Lower leg skin (tissue), 4 donors: ENCODE data around the gene S100G. TPM values are rescaled to one million over a fixed set of nuclear protein-coding genes. Genes with fewer than 3 reads are reported as not detected.
"Not testable (repeated sequence)": the region's sequence is repeated elsewhere in the genome, so short reads cannot be mapped to it uniquely, and the experiment has no call there.

ENCODE experiments used
- DNase-seq, 2 donors: peaks; one replicate each; pipeline ENCODE4 v3.0.0-alpha.2; 2019; ENCODE audit warnings: low spot score in 2 of 2
- H3K4me3 ChIP-seq: fragments of 200-600 bp; sonication (generic); 2 replicates; pipeline ENCODE4 v1.5.1; 2017; ENCODE audit warnings: mild to moderate bottlenecking, low read depth; ENCODE audit not compliant: poor library complexity, severe bottlenecking
- POLR2A ChIP-seq, 2 donors: fragments of 450-650 bp; IDR thresholded peaks; one replicate each; pipeline ENCODE4 v1.6.1; 2016 to 2017; ENCODE audit warnings: antibody characterized with exemption in 2 of 2, mild to moderate bottlenecking in 1 of 2, moderate library complexity in 1 of 2
- WGBS, 2 donors: methylation state at CpG; one replicate each; pipeline ENCODE4 v1.1.5; 2018; 5-methylcytosine and 5-hydroxymethylcytosine counted together
- intact Hi-C: fragments of 100-400 bp; cut with DNase I; formaldehyde crosslinking; loops from one replicate; pipeline ENCODE4 v1.15.0; 2023; ENCODE audit warnings: low total_unique reads
- total RNA-seq, 4 donors: library from RNA; depleted of rRNA; stranded (reverse); fragments of >200 nt; gene quantifications; one replicate each; pipeline ENCODE4 v1.1.0, GENCODE V29; 2016
- TF ChIP-seq, protein P1 (sequence below), 3 donors: fragments of 450-650 bp; IDR thresholded peaks; one replicate each; pipeline ENCODE4 v1.5.1; 2016; ENCODE audit warnings: antibody characterized with exemption in 3 of 3, mild to moderate bottlenecking in 3 of 3, moderate library complexity in 2 of 3

Gene S100G, protein sequence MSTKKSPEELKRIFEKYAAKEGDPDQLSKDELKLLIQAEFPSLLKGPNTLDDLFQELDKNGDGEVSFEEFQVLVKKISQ
- not detected for total RNA-seq

DNA sequence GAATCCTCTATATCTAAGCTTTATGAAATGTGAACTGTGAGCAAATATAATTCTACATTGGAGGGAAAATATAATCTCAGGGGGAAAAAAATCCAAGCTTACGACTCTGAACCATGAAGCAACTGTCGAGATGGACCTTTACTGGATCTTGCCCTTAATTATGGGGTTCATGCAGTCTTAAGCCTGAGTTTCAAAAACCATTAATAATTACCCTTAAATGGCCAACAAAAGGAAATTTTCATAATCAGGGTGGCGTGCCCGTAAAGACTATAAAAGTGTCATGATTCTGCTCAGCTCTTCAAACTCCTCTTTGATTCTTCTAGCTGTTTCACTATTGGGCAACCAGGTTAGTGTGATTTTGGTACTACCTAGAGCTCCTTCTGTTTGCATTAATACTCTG, at the start of gene S100G:
Gene S100G, plus strand, starts transcription at position 301 of the 400 bp plus-strand sequence. CDS start 849 bp downstream, outside the sequence.
- no peak for DNase-seq
- intact Hi-C loops: no loop called here
- no peak within 1 kb of the TSS for H3K4me3 ChIP-seq
- 95% methylated on average over 4 of the region's 4 CpGs for WGBS, 2 donors
- no peak for TF ChIP-seq POLR2A (IDR thresholded peaks at IDR 0.05)
- TF ChIP-seq, protein P1, sequence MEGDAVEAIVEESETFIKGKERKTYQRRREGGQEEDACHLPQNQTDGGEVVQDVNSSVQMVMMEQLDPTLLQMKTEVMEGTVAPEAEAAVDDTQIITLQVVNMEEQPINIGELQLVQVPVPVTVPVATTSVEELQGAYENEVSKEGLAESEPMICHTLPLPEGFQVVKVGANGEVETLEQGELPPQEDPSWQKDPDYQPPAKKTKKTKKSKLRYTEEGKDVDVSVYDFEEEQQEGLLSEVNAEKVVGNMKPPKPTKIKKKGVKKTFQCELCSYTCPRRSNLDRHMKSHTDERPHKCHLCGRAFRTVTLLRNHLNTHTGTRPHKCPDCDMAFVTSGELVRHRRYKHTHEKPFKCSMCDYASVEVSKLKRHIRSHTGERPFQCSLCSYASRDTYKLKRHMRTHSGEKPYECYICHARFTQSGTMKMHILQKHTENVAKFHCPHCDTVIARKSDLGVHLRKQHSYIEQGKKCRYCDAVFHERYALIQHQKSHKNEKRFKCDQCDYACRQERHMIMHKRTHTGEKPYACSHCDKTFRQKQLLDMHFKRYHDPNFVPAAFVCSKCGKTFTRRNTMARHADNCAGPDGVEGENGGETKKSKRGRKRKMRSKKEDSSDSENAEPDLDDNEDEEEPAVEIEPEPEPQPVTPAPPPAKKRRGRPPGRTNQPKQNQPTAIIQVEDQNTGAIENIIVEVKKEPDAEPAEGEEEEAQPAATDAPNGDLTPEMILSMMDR (IDR thresholded peaks at IDR 0.05): no peak

DNA sequence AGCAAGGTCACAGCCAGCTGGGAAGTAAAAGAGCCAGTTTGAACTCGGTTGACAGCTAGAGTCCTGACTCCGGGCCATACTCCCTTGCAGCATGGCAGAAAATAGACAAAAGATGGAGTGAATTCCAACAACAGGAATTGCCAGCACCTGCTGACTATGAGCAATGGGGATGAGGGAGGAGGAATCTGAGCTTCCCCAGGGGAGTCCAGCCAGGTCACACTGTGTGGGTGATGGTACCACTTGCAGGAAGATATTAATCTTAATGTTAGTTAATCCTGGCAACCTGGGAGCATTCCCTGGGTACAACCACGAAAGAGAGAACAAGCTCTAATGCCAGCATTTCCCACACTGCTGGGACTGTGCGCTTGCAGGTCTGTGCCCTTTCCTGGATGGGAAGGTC, 48.1 kb upstream of the S100G start:
- intact Hi-C loops: no loop called here
- no peak for TF ChIP-seq POLR2A (IDR thresholded peaks at IDR 0.05)
- TF ChIP-seq, protein P1 (IDR thresholded peaks at IDR 0.05): no peak
- no peak for DNase-seq
- WGBS, 2 donors: 70 to 80% methylated on average over 4 of the region's 4 CpGs
- H3K4me3 ChIP-seq: no peak overlapping the region

DNA sequence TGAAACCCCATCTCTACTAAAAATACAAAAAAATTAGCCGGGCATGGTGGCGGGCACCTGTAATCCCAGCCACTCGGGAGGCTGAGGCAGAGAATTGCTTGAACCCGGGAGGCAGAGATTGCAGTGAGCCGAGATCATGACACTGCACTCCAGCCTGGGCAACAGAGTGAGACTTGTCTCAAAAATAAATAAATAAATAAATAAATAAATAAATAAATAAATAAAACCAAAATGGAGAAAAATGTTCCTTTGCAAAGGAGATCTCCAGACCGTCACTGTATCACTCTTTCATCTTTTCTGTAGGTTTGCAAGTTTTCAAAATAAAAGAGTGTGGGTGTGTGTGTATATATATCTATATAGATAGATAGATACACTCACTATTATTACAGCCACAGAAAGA, 46.7 kb upstream of the S100G start:
- H3K4me3 ChIP-seq, DNase-seq, intact Hi-C loops: not testable (repeated sequence)
- WGBS, 2 donors: 96 to 98% methylated on average over 5 to 6 of the region's 6 CpGs

DNA sequence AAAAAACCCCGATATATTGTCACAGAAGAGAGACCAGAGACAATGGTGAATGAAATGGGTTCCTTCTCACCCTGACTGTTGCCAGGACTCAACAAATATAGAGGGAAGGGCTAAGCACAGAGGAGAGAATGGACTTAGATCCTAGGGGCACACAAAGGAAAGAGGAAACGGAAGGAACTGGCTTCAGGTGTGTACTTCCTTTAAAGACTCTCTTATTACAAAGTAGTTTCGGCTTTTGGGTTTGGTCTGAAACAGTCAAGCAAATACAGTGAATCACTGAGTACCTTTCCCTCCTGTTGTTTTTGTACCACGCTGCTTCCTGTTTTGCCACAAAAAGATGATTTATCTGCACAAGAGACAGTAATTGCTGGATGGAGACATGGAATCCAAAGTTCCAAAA, 46.1 kb upstream of the S100G start:
- DNase-seq: no peak
- H3K4me3 ChIP-seq: no peak overlapping the region
- no peak for TF ChIP-seq POLR2A (IDR thresholded peaks at IDR 0.05)
- TF ChIP-seq, protein P1 (IDR thresholded peaks at IDR 0.05): no peak
- WGBS, 2 donors: 87 to 89% methylated on average over 4 of the region's 4 CpGs
- intact Hi-C loops: no loop called here

DNA sequence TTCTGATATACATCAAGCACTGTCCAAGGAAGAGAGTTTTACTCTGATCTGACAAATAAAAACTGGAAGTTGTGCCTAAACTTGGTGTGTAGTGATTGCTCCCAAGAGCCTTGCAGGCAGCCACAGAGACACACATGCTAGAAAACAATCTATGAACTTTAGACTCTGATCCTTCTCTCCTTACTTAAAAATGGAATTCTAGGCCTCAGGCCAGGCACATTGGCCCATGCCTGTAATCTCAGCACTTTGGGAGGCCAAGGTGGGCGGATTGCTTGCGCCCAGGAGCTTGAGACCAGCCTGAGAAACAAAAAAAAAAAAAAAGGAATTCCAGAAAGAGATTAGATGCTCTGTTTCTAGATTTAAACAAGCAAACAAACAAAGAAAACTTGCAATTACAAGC, 45.6 kb upstream of the S100G start:
- intact Hi-C loops: no loop called here
- no peak overlapping the region for H3K4me3 ChIP-seq
- WGBS, 2 donors: 79 to 83% methylated on average over 2 of the region's 2 CpGs
- no peak for DNase-seq
- TF ChIP-seq, protein P1 (IDR thresholded peaks at IDR 0.05): no peak
- TF ChIP-seq POLR2A (IDR thresholded peaks at IDR 0.05): no peak

DNA sequence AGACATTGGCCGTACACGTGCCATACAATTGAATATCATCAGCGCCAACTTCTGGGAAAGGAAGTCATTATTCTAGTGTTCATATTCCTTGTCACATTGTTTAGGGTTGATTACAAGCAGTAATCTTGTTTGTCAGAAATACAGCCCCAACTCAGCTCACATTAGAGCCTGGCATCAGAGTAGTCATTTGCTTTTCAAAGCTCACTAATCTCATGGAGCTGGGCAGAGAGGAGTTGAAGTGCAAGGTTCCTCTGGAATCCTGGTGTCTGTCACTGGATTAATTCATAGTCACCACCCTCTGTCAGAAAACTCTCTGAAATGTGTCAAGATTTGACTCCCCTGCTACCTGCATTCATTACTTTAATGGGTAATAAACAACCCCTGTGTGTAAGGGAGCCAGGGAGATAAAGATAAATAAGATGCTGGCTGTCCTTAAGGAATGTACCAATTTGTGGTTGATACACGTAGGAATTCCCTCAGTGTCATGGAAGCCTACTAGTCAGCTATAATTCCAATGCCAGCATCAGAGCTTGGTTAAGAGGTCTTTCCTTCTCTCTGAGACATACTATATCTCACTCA, 43.7 kb upstream of the S100G start:
- TF ChIP-seq, protein P1 (IDR thresholded peaks at IDR 0.05): no peak
- no peak for TF ChIP-seq POLR2A (IDR thresholded peaks at IDR 0.05)
- intact Hi-C loops: no loop called here

More for the DNA sequence above, 43.7 kb upstream of the S100G start:
- no peak overlapping the region for H3K4me3 ChIP-seq
- DNase-seq: no peak
- WGBS, 2 donors: 88 to 92% methylated on average over 4 of the region's 4 CpGs
